SK-N-SH treated with all-trans-retinoic acid at 6 μM for 48 hours (cell line): ENCODE results near the gene SAMD4B.

Experiments used
- ATAC-seq: fragments of 200-7000 bp; cut with Tn5 transposase; 3 replicates; pipeline ENCODE4 v1.9.1; 2020; ENCODE audit warnings: mild to moderate bottlenecking, moderate library complexity
- BACH2 ChIP-seq: fragments of 250-450 bp; sonication (Bioruptor Pico); IDR thresholded peaks from 2 replicates; pipeline ENCODE4 v1.9.0; 2021; ENCODE audit warnings: mild to moderate bottlenecking, borderline replicate concordance
- CSDC2 ChIP-seq: fragments of 250-450 bp; sonication (Bioruptor Pico); IDR thresholded peaks from 2 replicates; pipeline ENCODE4 v1.5.0; 2020; ENCODE audit warnings: mild to moderate bottlenecking, moderate library complexity
- CSRNP3 ChIP-seq: fragments of 250-450 bp; sonication (Bioruptor Pico); IDR thresholded peaks from 2 replicates; pipeline ENCODE4 v1.5.1; 2021; ENCODE audit warnings: mild to moderate bottlenecking, moderate library complexity
- ESRRG ChIP-seq: fragments of 250-450 bp; sonication (Bioruptor Pico); IDR thresholded peaks from 2 replicates; pipeline ENCODE4 v1.6.1; 2021; ENCODE audit warnings: mild to moderate bottlenecking
- ISL1 ChIP-seq: fragments of 250-450 bp; sonication (Bioruptor Pico); IDR thresholded peaks from 2 replicates; pipeline ENCODE4 v2.1.2; 2022; ENCODE audit warnings: mild to moderate bottlenecking, moderate library complexity
- PATZ1 ChIP-seq: fragments of 250-450 bp; sonication (Bioruptor Pico); IDR thresholded peaks from 2 replicates; pipeline ENCODE4 v1.8.0; 2020; ENCODE audit warnings: mild to moderate bottlenecking, moderate library complexity, borderline replicate concordance
- POU6F1 ChIP-seq: fragments of 250-450 bp; sonication (Bioruptor Pico); IDR thresholded peaks from 2 replicates; pipeline ENCODE4 v1.8.0; 2021; ENCODE audit warnings: low read depth, mild to moderate bottlenecking, moderate library complexity, borderline replicate concordance
- PPARA ChIP-seq: fragments of 250-450 bp; sonication (Bioruptor Pico); IDR thresholded peaks from 2 replicates; pipeline ENCODE4 v1.5.0; 2020; ENCODE audit warnings: mild to moderate bottlenecking, borderline replicate concordance
- RARB ChIP-seq: fragments of 250-450 bp; sonication (Bioruptor Pico); IDR thresholded peaks from 2 replicates; pipeline ENCODE4 v1.8.0; 2021; ENCODE audit warnings: mild to moderate bottlenecking, moderate library complexity
- SNAI2 ChIP-seq: fragments of 250-450 bp; sonication (Bioruptor Pico); IDR thresholded peaks from 2 replicates; pipeline ENCODE4 v1.5.0; 2020; ENCODE audit warnings: mild to moderate bottlenecking, moderate library complexity
- TCF4 ChIP-seq: fragments of 250-450 bp; sonication (Bioruptor Pico); IDR thresholded peaks from 2 replicates; pipeline ENCODE4 v1.8.0; 2021; ENCODE audit warnings: mild to moderate bottlenecking, moderate library complexity, borderline replicate concordance
- TOX ChIP-seq: fragments of 250-450 bp; sonication (Bioruptor Pico); IDR thresholded peaks from 2 replicates; pipeline ENCODE4 v1.8.0; 2021; ENCODE audit warnings: mild to moderate bottlenecking, moderate library complexity, borderline replicate concordance
- TSHZ2 ChIP-seq: fragments of 250-450 bp; sonication (Bioruptor Pico); IDR thresholded peaks from 2 replicates; pipeline ENCODE4 v1.5.0; 2020; ENCODE audit warnings: mild to moderate bottlenecking, moderate library complexity
- ZC3H10 ChIP-seq: fragments of 250-450 bp; sonication (Bioruptor Pico); IDR thresholded peaks from 2 replicates; pipeline ENCODE4 v1.5.1; 2021; ENCODE audit warnings: mild to moderate bottlenecking, moderate library complexity
- ZFP3 ChIP-seq: fragments of 250-450 bp; sonication (Bioruptor Pico); IDR thresholded peaks from 2 replicates; pipeline ENCODE4 v1.5.0; 2020; ENCODE audit warnings: mild to moderate bottlenecking, moderate library complexity
- ZFP30 ChIP-seq: fragments of 450-650 bp; formaldehyde crosslinking; IDR thresholded peaks from 2 replicates; pipeline ENCODE4 v1.5.0; 2022; ENCODE audit warnings: mild to moderate bottlenecking, moderate library complexity
- ZNF565 ChIP-seq: fragments of 450-650 bp; formaldehyde crosslinking; conservative IDR thresholded peaks from 2 replicates; pipeline ENCODE4 v1.5.0; 2020; ENCODE audit warnings: low read depth, mild to moderate bottlenecking, moderate library complexity
- ZNF70 ChIP-seq: fragments of 450-650 bp; formaldehyde crosslinking; IDR thresholded peaks from 2 replicates; pipeline ENCODE4 v1.5.0; 2020; ENCODE audit warnings: mild to moderate bottlenecking, moderate library complexity
- ZNF8 ChIP-seq: fragments of 450-650 bp; formaldehyde crosslinking; IDR thresholded peaks from 2 replicates; pipeline ENCODE4 v1.5.0; 2020; ENCODE audit warnings: mild to moderate bottlenecking, moderate library complexity
- TF ChIP-seq, protein P1 (sequence below): fragments of 250-450 bp; sonication (Bioruptor Pico); IDR thresholded peaks from 2 replicates; pipeline ENCODE4 v1.5.1; 2020; ENCODE audit warnings: low read depth, mild to moderate bottlenecking, moderate library complexity

The SAMD4B gene

DNA sequence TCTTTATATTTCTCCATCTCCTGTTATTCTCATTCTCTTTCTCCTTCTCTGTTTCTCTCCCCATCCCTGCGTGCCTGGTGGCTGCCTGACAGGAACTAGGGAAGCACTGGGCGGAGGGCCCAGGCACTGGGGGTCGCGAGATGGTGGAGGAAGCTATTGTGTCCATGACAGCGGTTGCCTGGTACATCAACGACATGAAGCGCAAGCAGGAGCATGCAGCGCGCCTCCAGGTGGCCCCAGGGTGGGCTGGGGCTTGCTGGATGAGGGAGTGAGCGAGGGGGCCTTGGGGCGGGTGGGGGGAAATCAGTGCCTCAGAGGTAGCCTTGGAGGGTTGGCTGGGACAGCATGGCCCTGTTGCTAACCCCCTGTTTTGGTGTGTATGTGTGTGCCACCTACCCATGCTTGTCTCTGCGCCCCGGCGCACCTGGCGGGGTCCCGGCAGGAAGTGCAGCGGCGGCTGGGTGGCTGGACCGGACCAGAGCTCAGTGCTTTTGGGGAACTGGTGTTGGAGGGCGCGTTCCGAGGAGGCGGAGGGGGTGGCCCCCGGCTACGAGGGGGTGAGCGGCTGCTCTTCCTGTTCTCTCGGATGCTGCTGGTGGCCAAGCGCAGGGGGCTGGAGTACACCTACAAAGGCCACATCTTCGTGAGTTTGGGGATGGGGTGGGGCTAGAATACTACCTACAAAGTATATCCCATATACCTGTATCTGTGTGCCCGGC is 75.4 kb downstream of the SAMD4B start:
- TF ChIP-seq RARB (CRISPR knock-in tag) (no peak), TCF4 (CRISPR knock-in tag) (no peak), ZNF8 (CRISPR knock-in tag) (no peak), SNAI2 (CRISPR knock-in tag) (no peak), CSRNP3 (CRISPR knock-in tag) (no peak), ISL1 (CRISPR knock-in tag) (no peak), BACH2 (no peak), ZNF565 (CRISPR knock-in tag) (no peak), TSHZ2 (no peak), CSDC2 (no peak), POU6F1 (CRISPR knock-in tag) (no peak), ESRRG (CRISPR knock-in tag) (no peak), ZFP30 (CRISPR knock-in tag) (no peak)
- TF ChIP-seq, protein P1, sequence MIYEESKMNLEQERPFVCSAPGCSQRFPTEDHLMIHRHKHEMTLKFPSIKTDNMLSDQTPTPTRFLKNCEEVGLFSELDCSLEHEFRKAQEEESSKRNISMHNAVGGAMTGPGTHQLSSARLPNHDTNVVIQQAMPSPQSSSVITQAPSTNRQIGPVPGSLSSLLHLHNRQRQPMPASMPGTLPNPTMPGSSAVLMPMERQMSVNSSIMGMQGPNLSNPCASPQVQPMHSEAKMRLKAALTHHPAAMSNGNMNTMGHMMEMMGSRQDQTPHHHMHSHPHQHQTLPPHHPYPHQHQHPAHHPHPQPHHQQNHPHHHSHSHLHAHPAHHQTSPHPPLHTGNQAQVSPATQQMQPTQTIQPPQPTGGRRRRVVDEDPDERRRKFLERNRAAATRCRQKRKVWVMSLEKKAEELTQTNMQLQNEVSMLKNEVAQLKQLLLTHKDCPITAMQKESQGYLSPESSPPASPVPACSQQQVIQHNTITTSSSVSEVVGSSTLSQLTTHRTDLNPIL (CRISPR knock-in tag): no peak
- TF ChIP-seq, all 23 proteins: peak for 0
- no peak for ATAC-seq

GRCh38 chr19:39419003-39419402 is 76.8 kb downstream of the SAMD4B start:
- no peak for ATAC-seq
- TF ChIP-seq ZC3H10 (CRISPR knock-in tag): no peak

DNA sequence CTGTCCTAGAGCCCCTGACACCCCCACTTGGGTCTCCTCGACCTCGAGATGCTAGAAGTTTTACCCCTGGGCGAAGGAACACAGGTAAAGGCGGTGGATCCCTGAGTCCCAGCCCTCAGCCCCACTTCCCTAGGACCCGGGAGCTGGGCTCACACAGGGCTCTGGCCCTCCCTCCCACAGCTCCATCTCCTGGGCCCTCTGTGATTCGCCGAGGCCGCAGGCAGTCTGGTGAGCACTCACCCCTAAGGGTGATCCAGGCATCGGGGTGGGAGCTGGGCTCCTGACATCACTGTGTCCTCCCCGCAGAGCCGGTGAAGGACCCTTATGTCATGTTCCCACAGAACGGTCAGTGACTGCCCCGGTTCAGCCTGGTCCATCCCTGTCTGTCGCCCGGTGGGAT is 78.5 kb downstream of the SAMD4B start:
- ATAC-seq: no peak
- TF ChIP-seq PPARA (CRISPR knock-in tag) (no peak), ZC3H10 (CRISPR knock-in tag) (no peak), TOX (CRISPR knock-in tag) (no peak), ZFP30 (CRISPR knock-in tag) (no peak), CSRNP3 (CRISPR knock-in tag) (no peak), ZNF70 (CRISPR knock-in tag) (no peak), ESRRG (CRISPR knock-in tag) (no peak), ZNF8 (CRISPR knock-in tag) (no peak), SNAI2 (CRISPR knock-in tag) (no peak), PATZ1 (CRISPR knock-in tag) (no peak), BACH2 (no peak), POU6F1 (CRISPR knock-in tag) (no peak), ZFP3 (CRISPR knock-in tag) (no peak)
- TF ChIP-seq, protein P1 (CRISPR knock-in tag): no peak
